IgD-negative memory B cell (primary cell): Measurements from ENCODE around the gene ZNF296. TPM values are rescaled to one million over a fixed set of nuclear protein-coding genes. Genes with fewer than 3 reads are reported as not detected.
"Not testable (repeated sequence)": the region's sequence is repeated elsewhere in the genome, so short reads cannot be mapped to it uniquely, and the experiment has no call there.

Experiments used
- H3K27ac Mint-ChIP-seq, 3 donors: one replicate each; pipeline ENCODE4 v1.8.0; 2020 to 2022; ENCODE audit warnings: mild to moderate bottlenecking in 3 of 3, mixed read lengths in 3 of 3, moderate library complexity in 1 of 3
- H3K27me3 Mint-ChIP-seq: one replicate; pipeline ENCODE4 v1.8.0; 2021; ENCODE audit warnings: mixed read lengths
- H3K36me3 Mint-ChIP-seq: one replicate; pipeline ENCODE4 v1.8.0; 2020; ENCODE audit warnings: mild to moderate bottlenecking, mixed read lengths
- H3K4me1 Mint-ChIP-seq, 3 donors: one replicate each; pipeline ENCODE4 v1.8.0; 2020 to 2022; ENCODE audit warnings: mixed read lengths in 3 of 3, mild to moderate bottlenecking in 1 of 3
- H3K4me3 Mint-ChIP-seq, 4 donors: one replicate each; pipeline ENCODE4 v1.8.0; 2020 to 2022; ENCODE audit warnings: mild to moderate bottlenecking in 4 of 4, mixed read lengths in 4 of 4, moderate library complexity in 3 of 4
- H3K9me3 Mint-ChIP-seq, 3 donors: one replicate each; pipeline ENCODE4 v1.8.0; 2020 to 2021; ENCODE audit warnings: mixed read lengths in 3 of 3, mild to moderate bottlenecking in 1 of 3
- polyA plus RNA-seq: library from polyadenylated mRNA; unstranded; fragments of 300-500 nt; fragmentation: Illumina TruSeq; gene quantifications from one replicate; pipeline ENCODE4 v1.2.3, GENCODE V29; 2021

Gene ZNF296
- 74.4 TPM for polyA plus RNA-seq

DNA sequence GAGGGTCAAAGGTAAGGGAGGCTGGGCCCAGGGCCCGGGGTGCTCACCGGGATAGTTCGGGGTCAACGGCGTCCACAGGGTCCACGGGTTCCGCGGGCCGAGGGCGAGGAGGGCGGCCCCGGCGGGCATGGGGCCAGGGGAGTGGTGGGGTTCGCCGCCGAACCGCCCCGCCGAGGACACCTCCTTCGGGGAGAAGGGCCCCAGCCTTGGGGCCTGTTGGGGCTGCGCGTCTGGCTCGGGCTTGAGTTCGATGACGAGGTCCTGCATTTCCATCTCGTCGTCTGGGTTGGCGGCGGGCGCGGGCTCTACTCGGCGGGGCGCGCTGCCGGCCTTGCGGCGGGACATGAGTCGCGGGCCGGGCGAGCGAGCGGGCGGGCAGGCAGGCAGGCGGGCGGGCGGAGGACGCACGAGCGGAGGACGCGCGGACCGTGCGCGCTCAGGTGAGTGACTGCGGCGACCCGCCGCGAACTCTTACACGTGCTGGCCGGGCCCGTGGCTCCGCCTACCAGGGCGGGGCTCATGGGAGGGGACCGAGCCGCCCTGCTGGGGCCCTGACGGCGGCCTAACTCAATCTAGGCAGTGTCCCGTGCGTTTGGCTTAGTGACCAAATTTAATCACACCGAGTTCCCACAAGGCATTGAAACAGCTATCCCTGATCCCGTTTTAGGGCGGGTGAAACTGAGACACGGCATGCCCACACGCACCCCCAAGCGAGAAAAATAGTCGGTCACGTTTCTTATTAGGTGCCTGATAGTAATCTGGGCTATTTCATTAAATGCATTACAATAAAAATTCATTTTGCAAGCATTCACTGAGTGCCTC is at the start of gene ZNF296:
ZNF296 (minus strand) TSS at position 450 of the 822 bp plus-strand sequence; CDS start at position 345, 105 bp downstream.
- Mint-ChIP-seq H3K36me3 (peaks cover 2% of the 10 kb centered on the region), H3K9me3 (no peaks in the 10 kb centered on the region), H3K4me1 (peaks cover 19 to 37% (median 34%) of the 10 kb centered on the region in 3 donors), H3K27ac (peak within 1 kb of the TSS; percentile 91 to 98 (median 94)), H3K27me3 (no peaks in the 10 kb centered on the region), H3K4me3 (peak within 1 kb of the TSS; percentile 93 to 99 (median 98))

DNA sequence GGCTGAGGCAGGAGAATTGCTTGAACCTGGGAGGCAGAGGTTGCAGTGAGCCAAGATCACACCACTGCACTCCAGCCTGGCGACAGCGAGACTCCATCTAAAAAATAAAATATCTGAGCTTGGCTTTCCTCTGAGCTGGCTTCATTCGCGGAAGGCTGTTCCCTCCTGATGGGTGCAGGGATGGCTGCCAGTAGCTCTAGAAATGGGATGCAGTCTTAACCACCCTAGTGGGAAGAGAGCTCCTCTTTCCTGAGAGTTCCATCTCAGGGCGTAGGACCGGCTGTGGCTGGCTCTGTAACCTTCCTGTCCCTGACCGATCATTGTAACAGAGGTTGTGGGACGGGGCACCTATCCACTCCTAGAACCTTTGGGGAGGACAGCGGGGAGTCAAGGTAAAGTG is 49.1 kb upstream of the ZNF296 start:
- no peak overlapping the region for H3K27ac Mint-ChIP-seq
- H3K4me1 Mint-ChIP-seq: peaks cover 9 to 20% (median 16%) of the 10 kb centered on the region in 3 donors
- no peaks in the 10 kb centered on the region for H3K9me3 Mint-ChIP-seq
- peak overlapping the region in 1 of 4 donors; percentile 65 for H3K4me3 Mint-ChIP-seq
- H3K27me3 Mint-ChIP-seq: no peaks in the 10 kb centered on the region
- H3K36me3 Mint-ChIP-seq: peaks cover 1% of the 10 kb centered on the region

DNA sequence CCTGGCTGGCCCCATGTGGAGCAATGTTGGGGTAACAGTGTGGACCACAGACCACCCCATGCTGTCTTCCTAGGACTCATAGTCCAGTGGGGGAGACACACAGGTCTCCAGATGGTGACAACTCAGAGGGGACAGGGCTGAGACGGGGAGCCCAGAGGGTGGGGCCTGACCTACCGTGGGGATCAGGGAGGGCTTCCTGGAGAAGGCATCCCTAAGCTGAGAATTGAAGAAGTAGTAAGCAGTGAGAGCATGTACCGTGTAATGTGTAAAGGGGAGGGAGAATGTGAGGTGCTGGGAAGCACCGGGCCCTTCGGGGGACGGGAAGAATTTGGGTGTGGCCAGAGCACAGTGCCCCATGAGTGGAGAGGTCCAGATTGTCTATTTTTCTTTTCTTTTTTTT is 47.7 kb upstream of the ZNF296 start:
- peaks cover 15 to 30% (median 24%) of the 10 kb centered on the region in 3 donors for H3K4me1 Mint-ChIP-seq

DNA sequence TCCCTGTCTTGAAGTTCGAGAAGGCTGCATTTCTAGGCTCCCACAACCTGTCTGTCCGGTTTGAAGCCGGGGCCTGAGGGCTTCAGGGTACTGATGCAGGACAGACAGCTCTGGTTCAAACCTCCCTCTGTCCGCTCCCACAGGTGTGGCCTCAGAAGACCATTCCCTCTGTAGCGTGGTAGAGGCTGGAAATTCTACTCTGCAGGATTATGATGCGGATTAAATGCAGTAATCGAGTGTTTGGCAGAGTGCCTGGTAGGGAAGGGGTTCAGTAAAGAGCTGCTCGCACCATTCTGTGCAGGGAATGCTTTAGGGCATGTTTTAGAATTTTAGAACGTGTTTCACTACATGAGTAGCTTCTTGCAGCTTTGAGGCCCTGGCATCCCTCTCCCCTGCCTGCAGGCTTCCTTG is 47.2 kb upstream of the ZNF296 start:
- Mint-ChIP-seq H3K4me3 (no peak overlapping the region), H3K9me3 (no peaks in the 10 kb centered on the region), H3K27me3 (no peaks in the 10 kb centered on the region), H3K27ac (peak overlapping the region in 1 of 3 donors; percentile 62), H3K36me3 (peaks cover 1% of the 10 kb centered on the region), H3K4me1 (peaks cover 21 to 34% (median 29%) of the 10 kb centered on the region in 3 donors)

More for the DNA sequence above, 47.7 kb upstream of the ZNF296 start:
- Mint-ChIP-seq H3K9me3 (no peaks in the 10 kb centered on the region), H3K36me3 (peaks cover 1% of the 10 kb centered on the region), H3K27ac (peak overlapping the region in 1 of 3 donors; percentile 62), H3K4me3 (peak overlapping the region in 1 of 4 donors; percentile 39), H3K27me3 (no peaks in the 10 kb centered on the region)

DNA sequence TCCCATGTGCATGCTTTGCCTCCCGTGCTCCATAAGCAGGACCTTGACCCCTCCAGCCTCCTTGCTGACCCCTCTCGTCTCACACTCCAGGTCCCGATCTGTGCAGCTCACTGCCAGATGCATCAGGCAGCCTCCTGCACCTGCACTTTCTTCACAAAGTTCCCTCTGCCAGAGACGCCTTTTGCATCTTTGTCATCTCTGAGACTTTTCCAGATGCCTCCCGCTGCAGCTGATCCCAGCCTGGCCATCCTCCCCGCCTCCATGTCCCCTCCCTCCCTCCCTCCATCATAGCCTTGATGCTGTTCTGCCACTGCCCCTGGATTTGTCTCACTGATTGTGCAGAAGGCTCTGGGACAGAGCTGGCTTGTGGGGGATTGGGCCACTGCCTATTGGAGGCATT is 46.6 kb upstream of the ZNF296 start:
- H3K4me3 Mint-ChIP-seq: no peak overlapping the region
- H3K27ac Mint-ChIP-seq: no peak overlapping the region

DNA sequence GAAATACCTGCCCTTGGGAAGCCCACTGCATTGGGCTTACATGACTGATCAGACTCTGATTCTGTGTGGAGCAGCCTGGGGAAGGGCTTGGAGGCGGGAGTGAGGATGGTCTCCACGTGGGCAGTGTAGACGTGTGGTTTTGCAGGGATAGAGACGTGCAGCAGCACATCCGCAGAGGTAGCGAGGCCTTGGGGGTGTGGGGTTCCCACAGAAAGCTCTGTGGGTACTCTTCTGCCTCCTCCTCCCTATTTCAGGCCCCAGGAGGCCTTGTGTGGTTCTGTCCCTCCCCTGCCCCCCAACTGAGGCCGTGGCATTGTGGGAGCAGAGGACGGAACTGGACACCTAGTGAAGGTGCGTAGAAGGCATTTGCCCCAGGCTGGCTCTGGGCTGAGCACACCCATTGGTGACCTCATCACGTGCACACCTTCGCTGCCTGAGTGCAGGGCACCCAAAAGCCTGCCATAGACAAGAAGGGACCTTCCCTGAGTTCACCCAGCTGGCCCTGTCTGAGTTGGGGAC is 45.6 kb upstream of the ZNF296 start:
- Mint-ChIP-seq H3K9me3 (no peaks in the 10 kb centered on the region), H3K4me1 (peaks cover 33 to 45% (median 41%) of the 10 kb centered on the region in 3 donors), H3K4me3 (peak overlapping the region in 1 of 4 donors; percentile 3)

More for the DNA sequence above, 46.6 kb upstream of the ZNF296 start:
- Mint-ChIP-seq H3K27me3 (no peaks in the 10 kb centered on the region), H3K9me3 (no peaks in the 10 kb centered on the region), H3K4me1 (peaks cover 27 to 40% (median 34%) of the 10 kb centered on the region in 3 donors), H3K36me3 (no peaks in the 10 kb centered on the region)

DNA sequence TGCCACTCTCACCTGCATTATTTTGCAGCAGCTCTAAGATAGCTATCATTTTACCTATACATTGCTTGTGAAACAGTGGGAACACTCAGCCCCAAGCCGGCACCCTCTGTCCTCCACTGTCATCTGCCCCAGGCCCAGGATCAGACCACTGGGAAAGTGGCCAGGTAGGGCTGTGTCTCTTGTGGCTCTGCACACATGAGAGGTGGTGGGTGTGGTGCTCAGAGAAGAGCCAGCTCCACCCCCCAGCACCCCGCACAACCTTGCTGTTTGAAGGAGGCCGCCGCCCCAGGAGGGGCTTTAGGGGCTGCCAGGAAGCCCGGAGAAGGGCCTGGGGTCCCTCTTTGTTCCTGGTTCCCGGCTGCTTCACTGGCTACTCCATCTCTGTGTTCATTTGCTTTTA is 43.3 kb upstream of the ZNF296 start:
- H3K4me3 Mint-ChIP-seq: no peak overlapping the region
- peaks cover 39 to 40% (median 40%) of the 10 kb centered on the region in 3 donors for H3K4me1 Mint-ChIP-seq
- H3K27ac Mint-ChIP-seq: peak overlapping the region in 2 of 3 donors; percentile 72 to 88
- H3K36me3 Mint-ChIP-seq: no peaks in the 10 kb centered on the region
- H3K27me3 Mint-ChIP-seq: no peaks in the 10 kb centered on the region
- no peaks in the 10 kb centered on the region for H3K9me3 Mint-ChIP-seq

More for the DNA sequence above, 45.6 kb upstream of the ZNF296 start:
- Mint-ChIP-seq H3K27me3 (no peaks in the 10 kb centered on the region), H3K36me3 (no peaks in the 10 kb centered on the region), H3K27ac (peak overlapping the region in 1 of 3 donors; percentile 71)

DNA sequence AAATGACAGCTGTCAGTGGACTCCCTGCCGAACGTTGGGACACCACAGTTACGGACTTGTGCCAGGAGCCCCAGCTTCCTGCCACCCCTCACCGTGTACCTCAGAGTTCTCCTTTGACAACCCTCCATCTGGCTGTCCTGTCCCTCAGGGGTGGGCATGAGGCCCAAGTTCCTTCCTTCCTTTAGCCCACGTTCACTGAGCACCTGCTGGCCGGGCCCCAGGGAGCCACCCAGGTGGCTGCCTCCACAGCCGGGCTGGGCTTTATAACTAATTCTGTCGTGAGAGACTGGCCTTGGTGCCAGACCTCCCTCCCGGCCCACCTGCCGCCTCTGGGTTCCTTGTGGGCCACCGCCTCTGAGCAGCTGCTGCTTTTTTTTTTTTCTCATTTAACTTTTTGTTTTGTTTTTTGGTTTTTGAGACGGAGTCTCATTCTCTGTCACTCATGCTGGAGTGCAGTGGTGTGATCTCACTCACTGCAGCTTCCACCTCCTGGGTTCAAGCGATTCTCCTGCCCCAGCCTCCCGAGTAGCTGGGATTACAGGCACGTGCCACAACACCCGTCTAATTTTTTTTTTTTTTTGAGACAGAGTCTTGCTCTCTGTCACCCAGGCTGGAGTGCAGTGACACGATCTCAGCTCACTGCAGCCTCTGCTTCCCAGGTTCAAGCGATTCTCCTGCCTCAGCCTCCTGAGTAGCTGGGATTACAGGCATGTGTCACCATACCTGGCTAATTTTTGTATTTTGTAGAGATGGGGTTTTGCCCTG is 42.5 kb upstream of the ZNF296 start:
- Mint-ChIP-seq H3K4me1 (peaks cover 39 to 40% (median 40%) of the 10 kb centered on the region in 3 donors), H3K27ac (peak overlapping the region; percentile 59 to 88 (median 72)), H3K4me3 (peak overlapping the region; percentile 9 to 78 (median 58))
- H3K36me3 Mint-ChIP-seq, H3K27me3 Mint-ChIP-seq, H3K9me3 Mint-ChIP-seq: not testable (repeated sequence)

DNA sequence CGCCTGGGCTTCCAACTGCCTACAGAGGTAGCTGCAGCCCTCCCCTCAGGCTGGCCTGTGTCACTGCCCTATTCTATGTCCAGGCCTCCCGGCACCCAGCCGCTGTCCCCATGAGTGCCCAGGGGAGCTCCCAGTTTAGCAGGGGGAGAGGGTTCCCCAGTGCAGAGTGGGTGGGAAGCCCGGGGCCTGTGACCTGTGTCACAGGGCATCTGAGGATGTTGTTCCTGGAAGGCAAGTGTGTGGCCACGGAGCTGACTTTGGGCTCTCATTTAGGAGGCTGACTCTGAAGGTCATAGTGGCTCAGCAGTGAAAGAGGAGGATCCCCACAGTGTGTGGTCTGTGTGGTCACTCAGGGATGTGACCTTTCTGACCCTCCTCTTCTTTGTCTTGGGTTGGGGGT is 41.8 kb upstream of the ZNF296 start:
- H3K4me3 Mint-ChIP-seq: peak overlapping the region in 3 of 4 donors; percentile 9 to 78 (median 67)

DNA sequence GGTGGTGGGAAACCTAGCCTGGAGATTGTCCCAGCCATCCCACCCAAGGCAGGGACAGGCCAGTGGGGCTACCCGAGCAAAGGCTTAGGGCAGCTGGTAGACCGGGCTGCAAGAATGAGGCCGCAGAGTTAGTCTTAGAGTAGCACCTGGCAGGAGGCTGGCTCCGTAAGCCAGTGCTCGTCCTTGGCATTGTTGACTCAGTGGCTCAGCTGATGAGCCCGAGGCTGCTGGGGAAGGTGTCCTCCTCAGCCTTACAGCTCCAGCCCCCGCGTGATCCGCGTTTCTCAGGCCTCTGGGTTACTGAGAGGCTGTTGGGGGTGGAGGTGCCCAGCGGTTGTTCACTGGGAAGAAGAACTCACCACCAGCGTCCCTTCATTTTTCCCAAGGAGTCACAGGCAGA is 41.4 kb upstream of the ZNF296 start:
- H3K36me3 Mint-ChIP-seq: no peaks in the 10 kb centered on the region

More for the DNA sequence above, 41.8 kb upstream of the ZNF296 start:
- Mint-ChIP-seq H3K9me3 (no peaks in the 10 kb centered on the region), H3K27ac (peak overlapping the region in 2 of 3 donors; percentile 72 to 88), H3K27me3 (no peaks in the 10 kb centered on the region), H3K36me3 (no peaks in the 10 kb centered on the region), H3K4me1 (peaks cover 37 to 40% (median 40%) of the 10 kb centered on the region in 3 donors)

DNA sequence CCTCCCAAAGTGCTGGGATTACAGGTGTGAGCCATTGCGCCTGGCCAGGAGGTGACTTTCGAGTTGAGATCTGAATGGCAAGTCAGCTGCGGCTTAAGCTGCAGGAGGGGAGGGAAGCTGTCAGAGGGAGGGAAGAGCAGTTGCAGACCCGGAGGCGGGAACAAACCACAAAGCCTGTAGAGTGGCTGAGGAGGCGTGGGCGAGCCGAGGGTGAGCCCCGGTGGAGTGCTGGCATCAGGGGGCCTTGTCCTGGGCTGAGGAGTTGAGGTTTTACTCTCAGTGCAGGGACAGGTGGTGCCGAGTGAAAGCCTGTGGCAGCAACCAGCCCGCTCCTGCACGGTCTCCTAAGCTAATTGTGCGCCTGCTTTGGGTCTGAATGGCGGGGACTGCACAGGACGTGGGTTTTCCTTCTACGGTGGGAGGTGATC is 40.9 kb upstream of the ZNF296 start:
- Mint-ChIP-seq H3K27ac (peak overlapping the region in 2 of 3 donors; percentile 20 to 47), H3K27me3 (no peaks in the 10 kb centered on the region), H3K4me1 (peaks cover 34 to 40% (median 37%) of the 10 kb centered on the region in 3 donors), H3K36me3 (no peaks in the 10 kb centered on the region), H3K4me3 (peak overlapping the region in 2 of 4 donors; percentile 56 to 79), H3K9me3 (no peaks in the 10 kb centered on the region)

More for the DNA sequence above, 41.4 kb upstream of the ZNF296 start:
- H3K9me3 Mint-ChIP-seq: no peaks in the 10 kb centered on the region
- H3K4me3 Mint-ChIP-seq: peak overlapping the region in 1 of 4 donors; percentile 67
- peaks cover 37 to 40% (median 39%) of the 10 kb centered on the region in 3 donors for H3K4me1 Mint-ChIP-seq
- H3K27ac Mint-ChIP-seq: peak overlapping the region in 1 of 3 donors; percentile 72
- H3K27me3 Mint-ChIP-seq: no peaks in the 10 kb centered on the region

DNA sequence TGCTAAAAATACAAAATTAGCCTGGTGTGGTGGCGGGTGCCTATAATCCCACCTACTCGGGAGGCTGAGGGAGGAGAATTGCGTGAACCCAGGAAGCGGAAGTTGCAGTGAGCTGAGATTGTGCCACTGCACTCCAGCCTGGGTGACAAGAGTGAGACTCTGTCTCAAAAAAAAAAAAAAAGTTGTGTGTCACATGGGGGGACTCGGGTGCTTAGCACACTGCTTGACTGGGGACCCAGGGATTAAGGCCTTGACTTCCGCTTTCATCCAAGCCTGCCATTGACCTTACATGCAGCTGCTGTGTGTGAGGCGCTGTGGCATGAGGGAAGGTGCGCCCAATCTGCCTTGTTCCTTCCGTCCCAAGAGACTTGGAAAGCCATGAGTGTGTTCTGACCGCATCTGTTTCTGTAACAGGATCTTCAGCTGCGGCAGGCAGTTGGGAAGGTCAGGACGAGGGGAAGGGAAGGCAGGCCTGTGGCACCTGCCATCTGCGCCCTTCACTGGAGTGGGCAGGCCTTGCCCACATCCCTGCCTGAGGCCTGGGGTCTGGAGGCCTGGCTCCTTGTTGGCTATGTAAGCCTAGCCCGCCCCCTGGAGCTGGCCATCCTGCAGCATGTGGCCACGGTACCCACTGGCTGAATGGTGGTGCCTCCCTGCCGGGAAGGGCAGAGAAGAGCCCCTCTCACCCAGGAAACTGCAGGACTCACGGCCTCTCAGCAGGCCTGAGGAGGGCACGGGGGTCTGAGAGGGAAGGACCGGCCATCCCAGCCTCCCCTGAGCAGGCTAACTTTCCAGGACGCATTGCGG is 39.7 kb upstream of the ZNF296 start:
- peak overlapping the region in 2 of 3 donors; percentile 20 to 47 for H3K27ac Mint-ChIP-seq
- peaks cover 31 to 37% (median 36%) of the 10 kb centered on the region in 3 donors for H3K4me1 Mint-ChIP-seq
- H3K36me3 Mint-ChIP-seq: no peaks in the 10 kb centered on the region
- H3K4me3 Mint-ChIP-seq: no peak overlapping the region
- H3K9me3 Mint-ChIP-seq: no peaks in the 10 kb centered on the region
- no peaks in the 10 kb centered on the region for H3K27me3 Mint-ChIP-seq

DNA sequence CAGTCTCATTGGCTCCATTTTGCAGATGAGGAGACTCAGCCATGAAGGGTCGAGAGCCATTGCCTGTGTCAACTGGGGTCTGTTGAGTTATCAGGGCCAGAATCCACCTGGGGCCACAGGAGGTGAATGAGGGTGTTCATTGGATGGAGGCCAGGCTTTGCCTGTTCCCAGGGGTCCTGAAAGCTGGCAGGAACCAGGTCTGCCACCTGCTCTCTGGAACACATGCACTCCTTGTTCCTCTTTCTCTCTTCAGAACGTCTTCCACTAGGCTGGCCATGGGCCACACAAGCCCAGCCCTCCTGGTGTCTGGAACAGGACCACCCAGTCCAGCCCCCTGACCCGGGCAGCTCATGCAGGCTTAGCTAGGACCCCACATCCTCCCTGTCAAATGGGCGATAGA is 37.8 kb upstream of the ZNF296 start:
- H3K4me1 Mint-ChIP-seq: peaks cover 22 to 36% (median 28%) of the 10 kb centered on the region in 3 donors
- no peak overlapping the region for H3K4me3 Mint-ChIP-seq
- no peaks in the 10 kb centered on the region for H3K36me3 Mint-ChIP-seq
- no peaks in the 10 kb centered on the region for H3K27me3 Mint-ChIP-seq
- peak overlapping the region in 1 of 3 donors; percentile 63 for H3K27ac Mint-ChIP-seq
- H3K9me3 Mint-ChIP-seq: no peaks in the 10 kb centered on the region

DNA sequence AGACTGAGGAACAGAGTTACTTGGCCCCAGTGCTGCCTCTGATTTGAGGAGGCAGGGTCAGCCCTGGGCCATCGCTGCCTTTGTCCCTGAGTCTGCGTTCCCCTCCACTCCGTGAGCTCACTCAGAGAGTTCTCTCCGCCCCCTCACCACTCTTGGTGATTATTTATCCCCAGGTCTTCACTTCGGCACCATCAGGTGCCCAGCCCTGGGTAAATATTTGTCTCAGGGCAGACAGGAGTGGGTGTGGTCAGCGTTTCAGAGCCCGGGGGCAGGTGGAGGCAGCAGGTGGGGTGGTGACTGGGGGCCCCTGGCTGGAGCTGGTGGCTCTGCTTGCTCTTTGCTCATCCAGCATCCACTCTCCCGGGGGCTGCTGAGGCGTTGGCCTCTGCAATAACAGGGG is 37.4 kb upstream of the ZNF296 start:
- Mint-ChIP-seq H3K36me3 (no peaks in the 10 kb centered on the region), H3K4me1 (peaks cover 20 to 32% (median 27%) of the 10 kb centered on the region in 3 donors), H3K27me3 (no peaks in the 10 kb centered on the region), H3K4me3 (no peak overlapping the region), H3K9me3 (no peaks in the 10 kb centered on the region), H3K27ac (peak overlapping the region in 1 of 3 donors; percentile 63)
